GM12878 (cell line): ENCODE measurements around the gene PCDHA10. TPM values are rescaled to one million over a fixed set of nuclear protein-coding genes. Genes with fewer than 3 reads are reported as not detected.

ENCODE experiments used
- ATAC-seq: fragments of 200-7000 bp; cut with Tn5 transposase; 3 replicates; pipeline ENCODE4 v1.9.1; 2020; ENCODE audit warnings: mild to moderate bottlenecking, moderate library complexity
- BruUV-seq: library from RNA; stranded (reverse); fragments of 400-500 nt; replicated peaks from 2 replicates; lab custom pipeline; 2021; lab: Mats Ljungman, UMichigan
- CTCF ChIA-PET: fragments of 300-600 bp; sonication (Branson Sonifier 250); formaldehyde crosslinking; extraction: SDS; loops from one replicate; lab custom pipeline; 2021; ENCODE audit warnings: inconsistent platforms; lab: Yijun Ruan, JAX
- POLR2A ChIA-PET: fragments of 350-600 bp; formaldehyde crosslinking; extraction: SDS; loops from one replicate; lab custom pipeline; 2021; ENCODE audit warnings: inconsistent platforms; lab: Charles Lee
- RAD21 ChIA-PET: fragments of 300-600 bp; sonication (Branson Sonifier 250); formaldehyde crosslinking; loops from one replicate; lab custom pipeline; 2023; ENCODE audit warnings: antibody characterized with exemption; ENCODE audit not compliant: unreplicated experiment; lab: Charles Lee
- SMC1A ChIA-PET: fragments of 300-600 bp; sonication (Branson Sonifier 250); formaldehyde crosslinking; loops from one replicate; lab custom pipeline; 2023; ENCODE audit not compliant: unreplicated experiment, uncharacterized antibody; lab: Charles Lee
- DNase-seq: peaks from one replicate; pipeline ENCODE4 v3.0.0-alpha.2; 2011; ENCODE audit warnings: low read depth, low spot score
- FAIRE-seq: peaks from 3 replicates; lab custom pipeline; 2011; peaks lifted over from hg19 to GRCh38; lab: Jason Lieb, UNC
- H2AFZ ChIP-seq: 2 replicates; pipeline ENCODE4 v1.6.0; 2011; ENCODE audit warnings: low read depth, low read length, control low read depth; ENCODE audit not compliant: control insufficient read depth
- H3K27ac ChIP-seq: 2 replicates; pipeline ENCODE4 v1.5.1; 2011; ENCODE audit warnings: control low read depth; ENCODE audit not compliant: control insufficient read depth, insufficient read depth
- H3K27me3 ChIP-seq, 2 experiments: replicated peaks in 1 of 2; 2 replicates each; pipeline versions ENCODE4 v1.6.0 to v1.6.1; 2011; ENCODE audit warnings: low read length in 1 of 2; ENCODE audit not compliant: control insufficient read depth in 2 of 2, insufficient read depth in 2 of 2
- H3K36me3 ChIP-seq, 2 experiments: 2 replicates each; pipeline ENCODE4 v1.5.1; 2011; ENCODE audit warnings: low read length in 1 of 2; ENCODE audit not compliant: control insufficient read depth in 2 of 2, insufficient read depth in 2 of 2
- H3K4me1 ChIP-seq: 2 replicates; pipeline ENCODE4 v1.6.1; 2011; ENCODE audit warnings: mild to moderate bottlenecking, low read length, moderate library complexity, mixed read lengths; ENCODE audit not compliant: control insufficient read depth, insufficient read depth
- H3K4me2 ChIP-seq: 2 replicates; pipeline ENCODE4 v1.6.0; 2011; ENCODE audit warnings: control low read depth; ENCODE audit not compliant: control insufficient read depth, insufficient read depth
- H3K4me3 ChIP-seq: fragments of 200-600 bp; sonication (generic); 2 replicates; pipeline ENCODE4 v1.5.1; 2016
- H3K79me2 ChIP-seq: 2 replicates; pipeline ENCODE4 v1.6.0; 2011; ENCODE audit warnings: low read length; ENCODE audit not compliant: control insufficient read depth, insufficient read depth
- H3K9ac ChIP-seq: 2 replicates; pipeline ENCODE4 v1.8.0; 2011; ENCODE audit warnings: low read length, control low read depth, mixed read lengths; ENCODE audit not compliant: control insufficient read depth, insufficient read depth
- H3K9me3 ChIP-seq: replicated peaks from 3 replicates; pipeline ENCODE4 v1.5.1; 2011; ENCODE audit warnings: mild to moderate bottlenecking, low read length; ENCODE audit not compliant: control insufficient read depth, insufficient read depth
- H4K20me1 ChIP-seq: 2 replicates; pipeline ENCODE4 v1.6.0; 2011; ENCODE audit not compliant: control insufficient read depth, insufficient read depth
- BMI1 ChIP-seq: fragments of 450-650 bp; IDR thresholded peaks from 2 replicates; pipeline ENCODE4 v1.6.1; 2016; ENCODE audit warnings: mild to moderate bottlenecking, moderate library complexity, borderline replicate concordance
- DPF2 ChIP-seq: fragments of 450-650 bp; IDR thresholded peaks from 2 replicates; pipeline ENCODE4 v1.6.1; 2017; ENCODE audit warnings: mild to moderate bottlenecking
- EGR1 ChIP-seq, 2 experiments: IDR thresholded peaks; 1 replicate in 1 of 2; 2 replicates in 1 of 2; pipeline ENCODE4 v1.6.1; 2011 to 2012; ENCODE audit warnings: low read depth in 2 of 2, low read length in 2 of 2, borderline replicate concordance in 1 of 2, mild to moderate bottlenecking in 1 of 2, moderate library complexity in 1 of 2
- FOXK2 ChIP-seq: fragments of 450-650 bp; IDR thresholded peaks from 2 replicates; pipeline ENCODE4 v1.6.1; 2017; ENCODE audit warnings: mild to moderate bottlenecking, moderate library complexity
- IKZF2 ChIP-seq, 2 experiments: fragments of 450-650 bp; IDR thresholded peaks; 2 replicates each; pipeline ENCODE4 v1.6.1; 2017; ENCODE audit warnings: mild to moderate bottlenecking in 2 of 2, moderate library complexity in 2 of 2
- JUNB ChIP-seq: IDR thresholded peaks from 2 replicates; pipeline ENCODE4 v1.6.1; 2016; ENCODE audit warnings: antibody characterized with exemption, mild to moderate bottlenecking
- JUND ChIP-seq: IDR thresholded peaks from 2 replicates; pipeline ENCODE4 v1.6.1; 2012; ENCODE audit warnings: low read depth, mild to moderate bottlenecking, low read length, improper control_type of control experiment, moderate library complexity
- MEF2B ChIP-seq: fragments of 450-650 bp; IDR thresholded peaks from 2 replicates; pipeline ENCODE4 v1.6.1; 2018; ENCODE audit warnings: mild to moderate bottlenecking, moderate library complexity; ENCODE audit not compliant: partially characterized antibody, poor library complexity, severe bottlenecking
- MXI1 ChIP-seq: fragments of 150-350 bp; IDR thresholded peaks from 2 replicates; pipeline ENCODE4 v1.6.1; 2011; ENCODE audit warnings: low read depth, mild to moderate bottlenecking, inconsistent platforms, low read length, improper control_type of control experiment
- MYC ChIP-seq: IDR thresholded peaks from 2 replicates; pipeline ENCODE4 v1.6.1; 2011; ENCODE audit warnings: mild to moderate bottlenecking, low read length, moderate library complexity, inconsistent platforms; ENCODE audit not compliant: insufficient read depth, insufficient replicate concordance, insufficient read length, severe bottlenecking
- NR2C2 ChIP-seq: IDR thresholded peaks from 2 replicates; pipeline ENCODE4 v1.6.1; 2011; ENCODE audit warnings: borderline replicate concordance, low read depth; ENCODE audit not compliant: control insufficient read depth, insufficient read length
- RBBP5 ChIP-seq: fragments of 200-600 bp; sonication (generic); conservative IDR thresholded peaks from 2 replicates; pipeline ENCODE4 v1.6.1; 2016
- RFX5 ChIP-seq: IDR thresholded peaks from 2 replicates; pipeline ENCODE4 v1.6.1; 2011; ENCODE audit warnings: low read depth, low read length, improper control_type of control experiment
- SMC3 ChIP-seq: IDR thresholded peaks from 2 replicates; pipeline ENCODE4 v1.6.1; 2011; ENCODE audit warnings: low read length, improper control_type of control experiment, borderline replicate concordance
- SPI1 ChIP-seq: IDR thresholded peaks from 2 replicates; pipeline ENCODE4 v1.6.1; 2011; ENCODE audit warnings: low read depth, mild to moderate bottlenecking, low read length, moderate library complexity, borderline replicate concordance; ENCODE audit not compliant: insufficient read depth
- SRF ChIP-seq, 2 experiments: IDR thresholded peaks; 2 replicates each; pipeline ENCODE4 v1.6.1; 2011; ENCODE audit warnings: low read depth in 2 of 2, low read length in 2 of 2, mild to moderate bottlenecking in 1 of 2, moderate library complexity in 1 of 2
- TARDBP ChIP-seq: IDR thresholded peaks from 2 replicates; pipeline ENCODE4 v1.6.1; 2016; ENCODE audit warnings: borderline replicate concordance
- TCF3 ChIP-seq: IDR thresholded peaks from 2 replicates; pipeline ENCODE4 v1.6.1; 2012; ENCODE audit warnings: low read depth, mild to moderate bottlenecking, low read length, borderline replicate concordance; ENCODE audit not compliant: insufficient read depth
- WRNIP1 ChIP-seq: IDR thresholded peaks from 2 replicates; pipeline ENCODE4 v1.6.1; 2011; ENCODE audit warnings: low read depth, low read length, improper control_type of control experiment, borderline replicate concordance
- WGBS: methylation state at CpG from one replicate; pipeline ENCODE4 v1.1.6; 2016; ENCODE audit warnings: low lambda C conversion rate; ENCODE audit not compliant: insufficient replicate concordance, insufficient coverage; ENCODE audit errors: missing lambda C conversion rate; 5-methylcytosine and 5-hydroxymethylcytosine counted together
- in situ Hi-C: fragments of 300-500 bp; cut with MboI; formaldehyde crosslinking; loops from 9 replicates; pipeline ENCODE4 v1.14.3; 2018; ENCODE audit warnings: mixed read lengths
- intact Hi-C: fragments of 100-400 bp; cut with micrococcal nuclease; formaldehyde crosslinking; loops from one replicate; pipeline ENCODE4 v1.14.2; 2022; ENCODE audit not compliant: unreplicated experiment
- polyA plus RNA-seq, 11 experiments: library from polyadenylated mRNA; depleted of rRNA in 4 of 11; unstranded in 6 of 11; stranded (reverse) in 5 of 11; fragments of >200 nt; fragmentation: Nextera tagmentation in 4 of 11; fragmentation: Illumina TruSeq in 1 of 11; extraction: Ambion mirVana in 4 of 11; extraction: Trizol in 1 of 11; gene quantifications; 1 replicate in 1 of 11; 2 replicates in 10 of 11; pipeline versions ENCODE4 v1.2.1 to v1.2.3, GENCODE V29; 2011 to 2016; ENCODE audit warnings: inconsistent platforms in 2 of 11, missing spikeins in 2 of 11, low read depth in 1 of 11
- total RNA-seq, 4 experiments: library from RNA; depleted of rRNA in 3 of 4; stranded (reverse); fragments of >200 nt in 3 of 4; fragmentation: Illumina TruSeq in 1 of 4; extraction: Trizol in 1 of 4; gene quantifications; 2 replicates each; pipeline versions ENCODE4 v1.2.1 to v1.2.3, GENCODE V29; 2013 to 2021
- TF ChIP-seq, protein P1 (sequence below): fragments of 450-650 bp; IDR thresholded peaks from 2 replicates; pipeline ENCODE4 v1.6.1; 2018; ENCODE audit warnings: mild to moderate bottlenecking, low read depth, moderate library complexity; ENCODE audit not compliant: partially characterized antibody

The PCDHA10 gene
- total and polyA plus RNA-seq, 10 of the 15 experiments (the other 5 are each of a cell fraction or from before 2014, with no cell fraction given): 0.01 to 0.06 (median 0.03) TPM; not detected in 5

- Histone ChIP-seq H2AFZ (no peak overlapping the region), H3K4me2 (no peak overlapping the region)
- POLR2A ChIA-PET: no interaction called here
- WGBS: 82% methylated on average over 18 of the region's 22 CpGs
- FAIRE-seq (no peak), ATAC-seq (no peak)
- BruUV-seq: no TSS peak
- TF ChIP-seq EGR1 (IDR thresholded peaks at IDR 0.05; ENCODE audit: borderline replicate concordance in 1 of 2, low read depth in 2 of 2, low read length in 2 of 2): no peak
- TF ChIP-seq IKZF2 (IDR thresholded peaks at IDR 0.05): no peak
- no peak for TF ChIP-seq FOXK2
- no peak for TF ChIP-seq SRF (IDR thresholded peaks at IDR 0.05; ENCODE audit: low read depth in 2 of 2, low read length in 2 of 2)
- TF ChIP-seq MXI1: no peak
- no peak for TF ChIP-seq SPI1
- TF ChIP-seq MEF2B: no peak
- no peak for TF ChIP-seq RFX5
- no peak for TF ChIP-seq JUND
- no peak for TF ChIP-seq SMC3
- TF ChIP-seq BMI1: no peak
- no peak for TF ChIP-seq JUNB
- no peak for TF ChIP-seq RBBP5
- no peak for TF ChIP-seq NR2C2
- TF ChIP-seq TARDBP: no peak
- TF ChIP-seq TCF3: no peak
- TF ChIP-seq MYC: no peak
- TF ChIP-seq, protein P1, sequence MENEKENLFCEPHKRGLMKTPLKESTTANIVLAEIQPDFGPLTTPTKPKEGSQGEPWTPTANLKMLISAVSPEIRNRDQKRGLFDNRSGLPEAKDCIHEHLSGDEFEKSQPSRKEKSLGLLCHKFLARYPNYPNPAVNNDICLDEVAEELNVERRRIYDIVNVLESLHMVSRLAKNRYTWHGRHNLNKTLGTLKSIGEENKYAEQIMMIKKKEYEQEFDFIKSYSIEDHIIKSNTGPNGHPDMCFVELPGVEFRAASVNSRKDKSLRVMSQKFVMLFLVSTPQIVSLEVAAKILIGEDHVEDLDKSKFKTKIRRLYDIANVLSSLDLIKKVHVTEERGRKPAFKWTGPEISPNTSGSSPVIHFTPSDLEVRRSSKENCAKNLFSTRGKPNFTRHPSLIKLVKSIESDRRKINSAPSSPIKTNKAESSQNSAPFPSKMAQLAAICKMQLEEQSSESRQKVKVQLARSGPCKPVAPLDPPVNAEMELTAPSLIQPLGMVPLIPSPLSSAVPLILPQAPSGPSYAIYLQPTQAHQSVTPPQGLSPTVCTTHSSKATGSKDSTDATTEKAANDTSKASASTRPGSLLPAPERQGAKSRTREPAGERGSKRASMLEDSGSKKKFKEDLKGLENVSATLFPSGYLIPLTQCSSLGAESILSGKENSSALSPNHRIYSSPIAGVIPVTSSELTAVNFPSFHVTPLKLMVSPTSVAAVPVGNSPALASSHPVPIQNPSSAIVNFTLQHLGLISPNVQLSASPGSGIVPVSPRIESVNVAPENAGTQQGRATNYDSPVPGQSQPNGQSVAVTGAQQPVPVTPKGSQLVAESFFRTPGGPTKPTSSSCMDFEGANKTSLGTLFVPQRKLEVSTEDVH: no peak
- TF ChIP-seq WRNIP1: no peak
- TF ChIP-seq DPF2: no peak
- TF ChIP-seq, all 136 proteins: peak for 0
- H4K20me1 ChIP-seq: no peaks in the 10 kb centered on the region
- H3K27me3 ChIP-seq: no peaks in the 10 kb centered on the region
- no peak overlapping the region for H3K9ac ChIP-seq
- H3K36me3 ChIP-seq: no peaks in the 10 kb centered on the region
- SMC1A ChIA-PET: no interaction called here
- RAD21 ChIA-PET: no interaction called here
- no peaks in the 10 kb centered on the region for H3K79me2 ChIP-seq
- DNase-seq: no peak
- intact Hi-C loops: no loop called here
- no peak overlapping the region for H3K4me3 ChIP-seq
- H3K27ac ChIP-seq: no peak overlapping the region
- CTCF ChIA-PET: no interaction called here
- in situ Hi-C loops: no loop called here
- no peaks in the 10 kb centered on the region; the same call in 2 of the 3 replicates for H3K9me3 ChIP-seq
- H3K4me1 ChIP-seq: no peaks in the 10 kb centered on the region
Observed at GRCh38 chr5:140857987-140858240, 2.2 kb downstream of the PCDHA10 start.
